ENCODE data around the gene DTNBP1.

The DTNBP1 gene

DNA sequence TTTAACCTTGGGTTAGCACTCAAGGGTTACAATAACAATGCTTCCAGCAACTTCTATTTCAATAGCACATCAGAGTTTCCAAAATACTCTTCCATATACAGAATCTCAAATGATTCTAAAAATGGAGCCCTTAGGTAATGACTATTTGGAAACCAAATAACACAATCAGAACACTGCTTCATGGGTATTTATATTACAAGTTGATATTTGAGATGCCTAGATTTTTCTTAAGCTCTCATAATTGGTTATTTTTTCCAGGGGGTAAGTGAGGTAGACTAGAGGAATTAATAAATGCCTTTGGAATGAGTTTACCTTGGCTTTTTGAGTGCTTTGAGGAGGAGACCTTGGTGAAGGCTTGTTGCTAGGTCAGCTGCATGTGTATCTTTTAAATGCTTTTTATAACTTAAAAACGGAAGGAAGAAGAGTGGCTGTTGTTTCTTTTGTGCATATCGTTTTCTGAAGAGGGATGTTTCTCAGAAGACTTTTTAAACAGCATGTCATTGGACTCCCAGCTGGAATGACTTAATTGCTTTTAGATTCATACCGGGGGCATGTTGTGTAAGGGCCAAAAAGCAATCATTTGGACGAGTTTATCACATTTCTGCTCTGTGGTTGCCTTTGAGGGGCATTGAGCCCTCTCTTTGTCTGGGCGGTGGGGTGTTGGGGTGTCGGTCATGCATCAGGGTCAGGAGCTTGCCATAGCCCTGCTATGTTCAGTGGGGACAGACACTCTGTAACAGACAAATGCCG, 186.0 kb downstream of the DTNBP1 start:
- H4K20me1 ChIP-seq (ENCODE audit: control insufficient read depth, insufficient read depth, low read depth, low read length), result no peaks in the 10 kb centered on the region
- H3K36me3 ChIP-seq (ENCODE audit: control insufficient read depth, low read length), result no peaks in the 10 kb centered on the region
- TF ChIP-seq, protein P1, sequence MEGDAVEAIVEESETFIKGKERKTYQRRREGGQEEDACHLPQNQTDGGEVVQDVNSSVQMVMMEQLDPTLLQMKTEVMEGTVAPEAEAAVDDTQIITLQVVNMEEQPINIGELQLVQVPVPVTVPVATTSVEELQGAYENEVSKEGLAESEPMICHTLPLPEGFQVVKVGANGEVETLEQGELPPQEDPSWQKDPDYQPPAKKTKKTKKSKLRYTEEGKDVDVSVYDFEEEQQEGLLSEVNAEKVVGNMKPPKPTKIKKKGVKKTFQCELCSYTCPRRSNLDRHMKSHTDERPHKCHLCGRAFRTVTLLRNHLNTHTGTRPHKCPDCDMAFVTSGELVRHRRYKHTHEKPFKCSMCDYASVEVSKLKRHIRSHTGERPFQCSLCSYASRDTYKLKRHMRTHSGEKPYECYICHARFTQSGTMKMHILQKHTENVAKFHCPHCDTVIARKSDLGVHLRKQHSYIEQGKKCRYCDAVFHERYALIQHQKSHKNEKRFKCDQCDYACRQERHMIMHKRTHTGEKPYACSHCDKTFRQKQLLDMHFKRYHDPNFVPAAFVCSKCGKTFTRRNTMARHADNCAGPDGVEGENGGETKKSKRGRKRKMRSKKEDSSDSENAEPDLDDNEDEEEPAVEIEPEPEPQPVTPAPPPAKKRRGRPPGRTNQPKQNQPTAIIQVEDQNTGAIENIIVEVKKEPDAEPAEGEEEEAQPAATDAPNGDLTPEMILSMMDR (IDR thresholded peaks at IDR 0.05; ENCODE audit: low read depth, low read length, poor library complexity, severe bottlenecking), result no peak
- TF ChIP-seq EZH2phosphoT487 (IDR thresholded peaks at IDR 0.05; ENCODE audit: borderline replicate concordance, low read length), result no peak

DNA sequence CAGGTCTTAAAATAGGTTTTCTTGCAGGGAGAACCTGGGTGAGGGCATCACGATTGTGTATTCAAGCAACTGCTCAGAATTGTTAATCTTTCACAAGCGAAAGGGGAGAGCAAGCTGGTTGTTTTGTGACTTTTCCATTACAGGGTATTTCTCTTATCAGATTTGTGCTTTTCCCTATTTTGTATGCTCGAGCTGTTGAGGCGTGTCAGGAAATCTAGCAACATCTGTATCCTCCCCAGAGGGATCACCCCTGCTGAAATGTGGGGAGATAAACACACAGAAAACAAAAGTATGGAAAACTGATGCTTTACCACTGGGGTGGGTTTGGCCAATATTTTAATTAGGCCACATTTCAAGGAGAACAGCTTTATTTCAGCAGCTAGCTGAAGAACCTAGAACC, 187.0 kb downstream of the DTNBP1 start:
- Histone ChIP-seq H3F3A (ENCODE audit: control insufficient read depth, insufficient read depth) (no peaks in the 10 kb centered on the region), H4K20me1 (ENCODE audit: control insufficient read depth, insufficient read depth, low read depth, low read length) (no peaks in the 10 kb centered on the region), H3K27ac (ENCODE audit: low read depth, low read length) (no peak overlapping the region)

More for the DNA sequence above, 186.0 kb downstream of the DTNBP1 start:
- Histone ChIP-seq H3K9me2 (replicated peaks; ENCODE audit: control insufficient read depth, low read length) (no peaks in the 10 kb centered on the region), H3K27me3 (ENCODE audit: control insufficient read depth, low read length) (no peaks in the 10 kb centered on the region), H3K27ac (ENCODE audit: low read depth, low read length) (no peak overlapping the region), H3K4me3 (ENCODE audit: low read length) (no peak overlapping the region), H3F3A (ENCODE audit: control insufficient read depth, insufficient read depth) (no peaks in the 10 kb centered on the region), H3K9me3 (ENCODE audit: control insufficient read depth, insufficient read depth, low read length) (no peaks in the 10 kb centered on the region), H3K4me1 (ENCODE audit: control insufficient read depth, low read length) (peaks cover 6% of the 10 kb centered on the region), H3K4me2 (ENCODE audit: low read length) (no peak overlapping the region), H3K79me2 (ENCODE audit: control insufficient read depth, low read length) (no peaks in the 10 kb centered on the region)

DNA sequence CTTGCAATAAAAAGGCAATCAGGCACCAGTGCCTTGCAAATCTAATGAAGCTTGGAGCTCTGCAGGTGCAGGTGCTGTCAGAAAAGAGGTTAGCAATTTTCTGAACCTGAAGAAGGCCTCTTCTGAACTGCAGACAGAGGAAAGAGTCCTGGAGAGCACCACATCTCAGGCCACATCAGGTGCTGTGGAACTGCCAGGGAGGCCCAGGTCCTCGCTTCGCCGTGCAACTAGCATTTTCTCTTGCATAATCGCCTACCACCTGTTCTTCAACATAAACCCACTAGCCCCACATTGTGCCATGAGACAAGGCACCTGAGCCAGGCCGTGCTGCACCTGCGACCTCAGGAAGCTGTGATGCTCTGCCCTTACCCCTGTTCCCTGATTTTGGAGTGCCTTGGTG, 187.6 kb downstream of the DTNBP1 start:
- Histone ChIP-seq H4K20me1 (ENCODE audit: control insufficient read depth, insufficient read depth, low read depth, low read length) (no peaks in the 10 kb centered on the region), H3K4me1 (ENCODE audit: control insufficient read depth, low read length) (peaks cover 6% of the 10 kb centered on the region), H3K79me2 (ENCODE audit: control insufficient read depth, low read length) (no peaks in the 10 kb centered on the region), H3K36me3 (ENCODE audit: control insufficient read depth, low read length) (no peaks in the 10 kb centered on the region), H3K27ac (ENCODE audit: low read depth, low read length) (no peak overlapping the region), H3K9me3 (ENCODE audit: control insufficient read depth, insufficient read depth, low read length) (no peaks in the 10 kb centered on the region), H3K4me3 (ENCODE audit: low read length) (no peak overlapping the region), H3F3A (ENCODE audit: control insufficient read depth, insufficient read depth) (no peaks in the 10 kb centered on the region), H3K9me2 (replicated peaks; ENCODE audit: control insufficient read depth, low read length) (no peaks in the 10 kb centered on the region), H3K27me3 (ENCODE audit: control insufficient read depth, low read length) (no peaks in the 10 kb centered on the region), H3K4me2 (ENCODE audit: low read length) (no peak overlapping the region)
- TF ChIP-seq, protein P1 (IDR thresholded peaks at IDR 0.05; ENCODE audit: low read depth, low read length, poor library complexity, severe bottlenecking), result no peak
- TF ChIP-seq EZH2phosphoT487 (IDR thresholded peaks at IDR 0.05; ENCODE audit: borderline replicate concordance, low read length), result no peak

More for the DNA sequence above, 187.0 kb downstream of the DTNBP1 start:
- Histone ChIP-seq H3K9me2 (replicated peaks; ENCODE audit: control insufficient read depth, low read length) (no peaks in the 10 kb centered on the region), H3K79me2 (ENCODE audit: control insufficient read depth, low read length) (no peaks in the 10 kb centered on the region), H3K36me3 (ENCODE audit: control insufficient read depth, low read length) (no peaks in the 10 kb centered on the region), H3K4me3 (ENCODE audit: low read length) (no peak overlapping the region), H3K27me3 (ENCODE audit: control insufficient read depth, low read length) (no peaks in the 10 kb centered on the region), H3K4me1 (ENCODE audit: control insufficient read depth, low read length) (peaks cover 6% of the 10 kb centered on the region), H3K9me3 (ENCODE audit: control insufficient read depth, insufficient read depth, low read length) (no peaks in the 10 kb centered on the region), H3K4me2 (ENCODE audit: low read length) (no peak overlapping the region)
- no peak for TF ChIP-seq EZH2phosphoT487 (IDR thresholded peaks at IDR 0.05; ENCODE audit: borderline replicate concordance, low read length)
- TF ChIP-seq, protein P1 (IDR thresholded peaks at IDR 0.05; ENCODE audit: low read depth, low read length, poor library complexity, severe bottlenecking), result no peak
